GM23338 (cell line): Measurements from ENCODE around the gene TCF7L2. TPM values are rescaled to one million over a fixed set of nuclear protein-coding genes. Genes with fewer than 3 reads are reported as not detected.

Experiments
- ATAC-seq: fragments of 200-7000 bp; cut with Tn5 transposase; 3 replicates; pipeline ENCODE4 v1.9.1; 2020
- DNase-seq: peaks from one replicate; pipeline ENCODE4 v3.0.0-alpha.2; 2015; ENCODE audit warnings: low spot score
- H2AFZ ChIP-seq: fragments of 200-600 bp; sonication (generic); 2 replicates; pipeline ENCODE4 v1.8.0; 2016; ENCODE audit warnings: antibody characterized with exemption, mild to moderate bottlenecking, moderate library complexity
- H3F3A ChIP-seq: fragments of 200-600 bp; sonication (generic); replicated peaks from 2 replicates; pipeline ENCODE4 v1.8.0; 2017; ENCODE audit warnings: antibody characterized with exemption, mixed run types, low read depth
- H3K27ac ChIP-seq: fragments of 200-600 bp; sonication (generic); 2 replicates; pipeline ENCODE4 v1.6.1; 2016; ENCODE audit warnings: low read depth
- H3K27me3 ChIP-seq: fragments of 200-600 bp; sonication (generic); 2 replicates; pipeline ENCODE4 v1.8.0; 2016; ENCODE audit warnings: mild to moderate bottlenecking, mixed run types, moderate library complexity; ENCODE audit not compliant: insufficient read depth
- H3K36me3 ChIP-seq: fragments of 200-600 bp; sonication (generic); 2 replicates; pipeline ENCODE4 v1.8.0; 2016; ENCODE audit warnings: mild to moderate bottlenecking; ENCODE audit not compliant: insufficient read depth
- H3K4me1 ChIP-seq: fragments of 200-600 bp; sonication (generic); 2 replicates; pipeline ENCODE4 v1.8.0; 2016; ENCODE audit warnings: mild to moderate bottlenecking, moderate library complexity; ENCODE audit not compliant: insufficient read depth
- H3K4me2 ChIP-seq: fragments of 200-600 bp; sonication (generic); 2 replicates; pipeline ENCODE4 v1.7.1; 2017; ENCODE audit warnings: mixed run types
- H3K4me3 ChIP-seq: fragments of 200-600 bp; sonication (generic); 2 replicates; pipeline ENCODE4 v1.6.1; 2016; ENCODE audit warnings: mixed run types
- H3K79me2 ChIP-seq: fragments of 200-600 bp; sonication (generic); replicated peaks from 2 replicates; pipeline ENCODE4 v1.8.0; 2017; ENCODE audit warnings: mild to moderate bottlenecking; ENCODE audit not compliant: insufficient read depth
- H3K9me2 ChIP-seq: fragments of 200-600 bp; sonication (generic); 2 replicates; pipeline ENCODE4 v1.8.0; 2017; ENCODE audit not compliant: insufficient read depth
- H4K20me1 ChIP-seq: fragments of 200-600 bp; sonication (generic); replicated peaks from 2 replicates; pipeline ENCODE4 v1.8.0; 2017; ENCODE audit warnings: mild to moderate bottlenecking; ENCODE audit not compliant: insufficient read depth
- H3K27ac Mint-ChIP-seq: 2 replicates; pipeline ENCODE4 v1.8.0; 2020; ENCODE audit warnings: inconsistent platforms, mild to moderate bottlenecking, moderate library complexity, mixed read lengths
- H3K27me3 Mint-ChIP-seq: 3 replicates; pipeline ENCODE4 v1.8.0; 2022; ENCODE audit warnings: low read depth, mild to moderate bottlenecking, moderate library complexity, mixed read lengths, inconsistent platforms; ENCODE audit not compliant: insufficient read depth, poor library complexity
- H3K36me3 Mint-ChIP-seq: 3 replicates; pipeline ENCODE4 v1.8.0; 2021; ENCODE audit warnings: low read depth, mild to moderate bottlenecking, inconsistent platforms, moderate library complexity, mixed read lengths
- H3K4me1 Mint-ChIP-seq: 3 replicates; pipeline ENCODE4 v1.8.0; 2020; ENCODE audit warnings: mild to moderate bottlenecking, inconsistent platforms, mixed read lengths
- H3K4me3 Mint-ChIP-seq: 3 replicates; pipeline ENCODE4 v1.8.0; 2021; ENCODE audit warnings: moderate library complexity, mild to moderate bottlenecking, inconsistent platforms, mixed read lengths
- H3K9me3 Mint-ChIP-seq: 3 replicates; pipeline ENCODE4 v1.8.0; 2020; ENCODE audit warnings: moderate library complexity, mild to moderate bottlenecking, inconsistent platforms, mixed read lengths
- CREB1 ChIP-seq: fragments of 250-450 bp; sonication (Bioruptor Pico); IDR thresholded peaks from 2 replicates; pipeline ENCODE4 v1.5.0; 2020; ENCODE audit warnings: low read depth, mild to moderate bottlenecking, moderate library complexity
- EZH2 ChIP-seq: fragments of 200-600 bp; sonication (generic); IDR thresholded peaks from one replicate; pipeline ENCODE4 v1.8.0; 2017; ENCODE audit warnings: antibody characterized with exemption, mild to moderate bottlenecking, low read depth; ENCODE audit not compliant: unreplicated experiment
- EZH2phosphoT487 ChIP-seq: fragments of 200-600 bp; sonication (generic); IDR thresholded peaks from one replicate; pipeline ENCODE4 v1.8.1; 2018; ENCODE audit warnings: antibody characterized with exemption; ENCODE audit not compliant: unreplicated experiment
- JUNB ChIP-seq: IDR thresholded peaks from one replicate; pipeline ENCODE4 v1.6.1; 2016; ENCODE audit warnings: antibody characterized with exemption; ENCODE audit not compliant: unreplicated experiment
- NANOG ChIP-seq: IDR thresholded peaks from 2 replicates; pipeline ENCODE4 v1.6.1; 2016; ENCODE audit warnings: antibody characterized with exemption, borderline replicate concordance
- POLR2AphosphoS5 ChIP-seq: IDR thresholded peaks from 2 replicates; pipeline ENCODE4 v1.6.1; 2016; ENCODE audit warnings: antibody characterized with exemption, low read depth
- ZNF114 ChIP-seq: fragments of 250-450 bp; sonication (Bioruptor Pico); IDR thresholded peaks from 2 replicates; pipeline ENCODE4 v1.5.0; 2020; ENCODE audit warnings: mild to moderate bottlenecking, moderate library complexity
- ZNF462 ChIP-seq: fragments of 250-450 bp; sonication (Bioruptor Pico); IDR thresholded peaks from 2 replicates; pipeline ENCODE4 v1.5.0; 2020; ENCODE audit warnings: mild to moderate bottlenecking, moderate library complexity
- polyA plus RNA-seq: library from polyadenylated mRNA; unstranded; fragments of >200 nt; fragmentation: Nextera tagmentation; extraction: Ambion mirVana; gene quantifications from 2 replicates; pipeline ENCODE4 v1.2.1, GENCODE V29; 2016
- total RNA-seq: library from RNA; depleted of rRNA; stranded (reverse); fragments of >200 nt; shearing (Covaris generic); gene quantifications from 2 replicates; pipeline ENCODE4 v1.2.3, GENCODE V29; 2014
- TF ChIP-seq, protein P1 (sequence below): IDR thresholded peaks from 2 replicates; pipeline ENCODE4 v1.6.1; 2016; ENCODE audit warnings: antibody characterized with exemption

Gene TCF7L2
- total and polyA plus RNA-seq, 2 experiments from 2014 or later = 32.2 to 80.8 TPM

- TF ChIP-seq ZNF462 (no peak), NANOG (no peak)
Observed at GRCh38 chr10:113076949-113077348, 126.9 kb downstream of the TCF7L2 start (continued).

- DNase-seq = no peak
- Mint-ChIP-seq H3K9me3 (no peaks in the 10 kb centered on the region), H3K27ac (peak overlapping the region; percentile 49; the same call in 1 of the 2 replicates), H3K27me3 (peaks cover 19% of the 10 kb centered on the region), H3K4me1 (peaks cover 82% of the 10 kb centered on the region), H3K36me3 (peaks cover 10% of the 10 kb centered on the region; the same call in 2 of the 3 replicates), H3K4me3 (no peak overlapping the region)
- H3K4me3 ChIP-seq = no peak overlapping the region
- H3K4me1 ChIP-seq = peaks cover 78% of the 10 kb centered on the region
- H4K20me1 ChIP-seq = peaks cover 44% of the 10 kb centered on the region
- peak overlapping the region; percentile 36; the same call in 1 of the 2 replicates for H3K27ac ChIP-seq
- H3F3A ChIP-seq = peaks cover 3% of the 10 kb centered on the region; the same call in 1 of the 2 replicates
- no peak overlapping the region for H3K4me2 ChIP-seq
- H3K79me2 ChIP-seq = peaks cover 96% of the 10 kb centered on the region
- H3K9me2 ChIP-seq = no peaks in the 10 kb centered on the region
- H3K36me3 ChIP-seq = no peaks in the 10 kb centered on the region
- ATAC-seq = no peak
- no peaks in the 10 kb centered on the region for H3K27me3 ChIP-seq
- H2AFZ ChIP-seq = no peak overlapping the region
- TF ChIP-seq, protein P1, sequence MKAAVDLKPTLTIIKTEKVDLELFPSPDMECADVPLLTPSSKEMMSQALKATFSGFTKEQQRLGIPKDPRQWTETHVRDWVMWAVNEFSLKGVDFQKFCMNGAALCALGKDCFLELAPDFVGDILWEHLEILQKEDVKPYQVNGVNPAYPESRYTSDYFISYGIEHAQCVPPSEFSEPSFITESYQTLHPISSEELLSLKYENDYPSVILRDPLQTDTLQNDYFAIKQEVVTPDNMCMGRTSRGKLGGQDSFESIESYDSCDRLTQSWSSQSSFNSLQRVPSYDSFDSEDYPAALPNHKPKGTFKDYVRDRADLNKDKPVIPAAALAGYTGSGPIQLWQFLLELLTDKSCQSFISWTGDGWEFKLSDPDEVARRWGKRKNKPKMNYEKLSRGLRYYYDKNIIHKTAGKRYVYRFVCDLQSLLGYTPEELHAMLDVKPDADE = no peak
- TF ChIP-seq ZNF114 (CRISPR knock-in tag) (no peak), POLR2AphosphoS5 (no peak), ZNF462 (no peak), EZH2 (no peak), CREB1 (CRISPR knock-in tag) (no peak), EZH2phosphoT487 (no peak), JUNB (no peak)
Observed at GRCh38 chr10:113078282-113078907, 128.3 kb downstream of the TCF7L2 start.
